H9 (cell line): Measurements from ENCODE around the gene FRMD1. TPM values are rescaled to one million over a fixed set of nuclear protein-coding genes. Genes with fewer than 3 reads are reported as not detected.

Experiments
- DNase-seq: peaks from one replicate; pipeline ENCODE4 v3.0.0-alpha.2; 2017
- H2AFZ ChIP-seq: one replicate; pipeline ENCODE4 v1.6.1; 2013; ENCODE audit warnings: mild to moderate bottlenecking, low read length, control low read depth, moderate library complexity
- H2AK5ac ChIP-seq: 2 replicates; pipeline ENCODE4 v1.6.1; 2013; ENCODE audit warnings: low read length, control low read depth, mixed read lengths; ENCODE audit not compliant: insufficient read length
- H2BK120ac ChIP-seq: one replicate; pipeline ENCODE4 v1.6.1; 2013; ENCODE audit warnings: low read depth, mild to moderate bottlenecking, low read length, control low read depth, inconsistent platforms; ENCODE audit not compliant: poor library complexity, severe bottlenecking
- H2BK12ac ChIP-seq: 2 replicates; pipeline ENCODE4 v1.6.1; 2013; ENCODE audit warnings: low read length, control low read depth, mixed read lengths, low read depth; ENCODE audit not compliant: insufficient read length
- H2BK15ac ChIP-seq: 2 replicates; pipeline ENCODE4 v1.6.1; 2013; ENCODE audit warnings: low read depth, low read length, control low read depth
- H2BK20ac ChIP-seq: one replicate; pipeline ENCODE4 v1.6.1; 2013; ENCODE audit warnings: low read depth, mild to moderate bottlenecking, low read length, control low read depth, inconsistent platforms; ENCODE audit not compliant: poor library complexity, severe bottlenecking
- H2BK5ac ChIP-seq: 2 replicates; pipeline ENCODE4 v1.6.1; 2013; ENCODE audit warnings: low read length, control low read depth, mixed read lengths; ENCODE audit not compliant: insufficient read length
- H3K14ac ChIP-seq: 2 replicates; pipeline ENCODE4 v1.6.1; 2013; ENCODE audit warnings: low read length, control low read depth; ENCODE audit not compliant: insufficient read depth
- H3K18ac ChIP-seq: 2 replicates; pipeline ENCODE4 v1.6.1; 2013; ENCODE audit warnings: low read depth, mild to moderate bottlenecking, mixed read lengths, low read length, control low read depth; ENCODE audit not compliant: insufficient read length
- H3K23ac ChIP-seq: 2 replicates; pipeline ENCODE4 v1.6.1; 2013; ENCODE audit warnings: low read length, control low read depth, mixed read lengths, low read depth; ENCODE audit not compliant: insufficient read length
- H3K23me2 ChIP-seq: 2 replicates; pipeline ENCODE4 v1.6.1; 2013; ENCODE audit warnings: low read depth, mild to moderate bottlenecking, mixed read lengths, low read length, control low read depth; ENCODE audit not compliant: insufficient read length, poor library complexity, severe bottlenecking
- H3K27ac ChIP-seq: 2 replicates; pipeline ENCODE4 v1.5.1; 2013; ENCODE audit warnings: low read length, control low read depth, mixed read lengths, low read depth; ENCODE audit not compliant: insufficient read length
- H3K27me3 ChIP-seq: 2 replicates; pipeline ENCODE4 v1.6.1; 2013; ENCODE audit warnings: low read length, control low read depth, inconsistent platforms; ENCODE audit not compliant: insufficient read depth
- H3K4ac ChIP-seq: 2 replicates; pipeline ENCODE4 v1.6.1; 2013; ENCODE audit warnings: low read depth, mild to moderate bottlenecking, control low read depth, inconsistent platforms, low read length, moderate library complexity
- H3K4me1 ChIP-seq: 2 replicates; pipeline ENCODE4 v1.6.1; 2013; ENCODE audit warnings: low read length, control low read depth, inconsistent platforms; ENCODE audit not compliant: insufficient read depth
- H3K4me2 ChIP-seq: 2 replicates; pipeline ENCODE4 v1.6.1; 2013; ENCODE audit warnings: low read length, control low read depth, mixed read lengths; ENCODE audit not compliant: insufficient read length, insufficient read depth
- H3K56ac ChIP-seq: 2 replicates; pipeline ENCODE4 v1.6.1; 2013; ENCODE audit warnings: low read depth, mild to moderate bottlenecking, mixed read lengths, low read length, control low read depth; ENCODE audit not compliant: insufficient read length
- H3K79me1 ChIP-seq: 2 replicates; pipeline ENCODE4 v1.6.1; 2013; ENCODE audit warnings: low read depth, mild to moderate bottlenecking, moderate library complexity, low read length, control low read depth, inconsistent platforms; ENCODE audit not compliant: insufficient read depth, poor library complexity, severe bottlenecking
- H3K79me2 ChIP-seq: 2 replicates; pipeline ENCODE4 v1.6.1; 2013; ENCODE audit warnings: low read length, control low read depth, inconsistent platforms; ENCODE audit not compliant: insufficient read depth
- H3K9ac ChIP-seq: 2 replicates; pipeline ENCODE4 v1.6.1; 2013; ENCODE audit warnings: low read length, control low read depth, mixed read lengths; ENCODE audit not compliant: insufficient read length; ENCODE audit errors: extremely low read depth
- H3K9me3 ChIP-seq: one replicate; pipeline ENCODE4 v1.6.1; 2013; ENCODE audit warnings: low read depth, low read length, inconsistent platforms; ENCODE audit not compliant: control insufficient read depth
- H3T11ph ChIP-seq: one replicate; pipeline ENCODE4 v1.6.1; 2013; ENCODE audit warnings: mild to moderate bottlenecking, low read length, control low read depth, inconsistent platforms
- H4K20me1 ChIP-seq: one replicate; pipeline ENCODE4 v1.6.1; 2013; ENCODE audit not compliant: control insufficient read depth, insufficient read length, insufficient read depth
- H4K5ac ChIP-seq: 2 replicates; pipeline ENCODE4 v1.6.1; 2013; ENCODE audit warnings: low read depth, mild to moderate bottlenecking, mixed read lengths, low read length, control low read depth; ENCODE audit not compliant: insufficient read length
- H4K8ac ChIP-seq: replicated peaks from 2 replicates; pipeline ENCODE4 v1.6.1; 2013; ENCODE audit warnings: low read length, control low read depth, mixed read lengths, low read depth; ENCODE audit not compliant: insufficient read length
- H4K91ac ChIP-seq: 2 replicates; pipeline ENCODE4 v1.6.1; 2013; ENCODE audit warnings: low read depth, mild to moderate bottlenecking, moderate library complexity, mixed read lengths, low read length, control low read depth; ENCODE audit not compliant: insufficient read length
- H3K27ac Mint-ChIP-seq, 3 experiments: 2 replicates in 2 of 3; 3 replicates in 1 of 3; pipeline ENCODE4 v1.8.0; 2020 to 2021; ENCODE audit warnings: mixed read lengths in 3 of 3, mild to moderate bottlenecking in 1 of 3, moderate library complexity in 1 of 3
- H3K27me3 Mint-ChIP-seq: 2 replicates; pipeline ENCODE4 v1.8.0; 2021; ENCODE audit warnings: low read depth, mild to moderate bottlenecking, moderate library complexity, mixed read lengths
- H3K36me3 Mint-ChIP-seq, 3 experiments: 2 replicates in 2 of 3; 3 replicates in 1 of 3; pipeline ENCODE4 v1.8.0; 2020 to 2021; ENCODE audit warnings: low read depth in 3 of 3, mixed read lengths in 3 of 3; ENCODE audit not compliant: insufficient read depth in 1 of 3
- H3K4me1 Mint-ChIP-seq, 2 experiments: 2 replicates each; pipeline ENCODE4 v1.8.0; 2020; ENCODE audit warnings: mixed read lengths in 2 of 2
- H3K4me3 Mint-ChIP-seq, 2 experiments: 2 replicates in 1 of 2; 3 replicates in 1 of 2; pipeline ENCODE4 v1.8.0; 2020 to 2021; ENCODE audit warnings: mild to moderate bottlenecking in 2 of 2, mixed read lengths in 2 of 2, moderate library complexity in 1 of 2
- H3K9me3 Mint-ChIP-seq, 2 experiments: 2 replicates in 1 of 2; 3 replicates in 1 of 2; pipeline ENCODE4 v1.8.0; 2020; ENCODE audit warnings: mild to moderate bottlenecking in 2 of 2, mixed read lengths in 2 of 2, moderate library complexity in 1 of 2
- WGBS: extraction: QIAGEN DNeasy Blood & Tissue Kit; methylation state at CpG from one replicate; pipeline ENCODE4 v1.1.7; 2013; ENCODE audit warnings: missing lambda C conversion rate, low lambda C conversion rate, mixed read lengths; ENCODE audit not compliant: insufficient read length; ENCODE audit errors: extremely low coverage; 5-methylcytosine and 5-hydroxymethylcytosine counted together
- total RNA-seq: library from RNA; stranded (reverse); gene quantifications from 2 replicates; pipeline ENCODE4 v1.2.1, GENCODE V29; 2021
- TF ChIP-seq, protein P1 (sequence below): fragments of 200-600 bp; sonication (generic); conservative IDR thresholded peaks from 3 replicates; pipeline ENCODE4 v1.8.0; 2021; ENCODE audit warnings: antibody characterized with exemption, mild to moderate bottlenecking

Gene FRMD1
- total RNA-seq, 1 experiment from 2014 or later, result not detected

DNA sequence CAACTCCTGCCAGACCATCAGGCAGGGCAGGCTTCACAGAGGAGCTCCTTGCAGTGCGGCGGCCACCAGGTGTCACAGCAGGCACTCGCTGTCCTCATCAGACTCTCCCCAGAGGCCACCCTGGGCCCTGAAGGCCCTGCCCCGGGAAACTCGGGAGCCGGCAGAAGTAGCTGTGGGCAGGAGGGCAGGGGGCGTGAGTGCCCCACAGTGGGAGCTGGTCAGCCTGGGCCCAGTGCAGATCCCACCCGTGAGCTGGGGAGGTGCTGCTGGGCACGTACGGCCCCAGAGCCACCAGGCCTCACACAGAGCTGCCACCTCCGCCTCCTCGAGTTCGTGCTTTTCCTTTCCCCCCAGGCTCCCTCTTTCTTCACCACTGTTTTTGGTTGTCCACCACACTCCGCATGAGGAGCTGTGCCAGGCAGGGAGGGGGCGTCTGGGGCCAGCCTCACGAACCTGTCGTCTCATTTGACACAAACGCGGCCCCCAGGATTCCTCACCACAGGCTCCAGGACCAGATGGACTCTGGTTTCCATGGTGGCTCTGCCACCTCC lies 33.8 kb downstream of the FRMD1 start:
- H3T11ph ChIP-seq, result no peak overlapping the region
- no peak overlapping the region for H3K4me2 ChIP-seq
- H3K4me1 ChIP-seq, result no peaks in the 10 kb centered on the region
- H2BK12ac ChIP-seq, result no peak overlapping the region
- H2AFZ ChIP-seq, result no peak overlapping the region
- H3K27ac ChIP-seq, result no peak overlapping the region
- DNase-seq, result peak; percentile 33
- no peak overlapping the region for H3K9ac ChIP-seq
- Mint-ChIP-seq H3K27ac (no peak overlapping the region), H3K4me1 (no peaks in the 10 kb centered on the region), H3K9me3 (peaks cover 10 to 20% of the 10 kb centered on the region in 2 experiments), H3K36me3 (peaks cover 3 to 17% (median 9%) of the 10 kb centered on the region in 3 experiments; a peak in 6 of 7 replicates), H3K4me3 (no peak overlapping the region), H3K27me3 (peaks cover 1% of the 10 kb centered on the region; the same call in 1 of the 2 replicates)
- no peak overlapping the region for H3K23ac ChIP-seq
- no peaks in the 10 kb centered on the region for H4K20me1 ChIP-seq
- H3K9me3 ChIP-seq, result peaks cover 10% of the 10 kb centered on the region
- H2AK5ac ChIP-seq, result no peak overlapping the region
- H2BK15ac ChIP-seq, result no peak overlapping the region
- H2BK5ac ChIP-seq, result no peak overlapping the region
- no CpG with 5 or more reads among the region's 19 CpGs for WGBS
- H2BK20ac ChIP-seq, result no peak overlapping the region
- H3K27me3 ChIP-seq, result no peaks in the 10 kb centered on the region
- no peaks in the 10 kb centered on the region for H3K79me1 ChIP-seq
- no peak overlapping the region for H4K8ac ChIP-seq
- peaks cover 3% of the 10 kb centered on the region for H3K23me2 ChIP-seq
- H4K91ac ChIP-seq, result no peak overlapping the region
- no peak overlapping the region for H3K14ac ChIP-seq
- no peak overlapping the region for H3K56ac ChIP-seq
- H3K4ac ChIP-seq, result no peak overlapping the region
- no peaks in the 10 kb centered on the region for H3K79me2 ChIP-seq
- TF ChIP-seq, protein P1, sequence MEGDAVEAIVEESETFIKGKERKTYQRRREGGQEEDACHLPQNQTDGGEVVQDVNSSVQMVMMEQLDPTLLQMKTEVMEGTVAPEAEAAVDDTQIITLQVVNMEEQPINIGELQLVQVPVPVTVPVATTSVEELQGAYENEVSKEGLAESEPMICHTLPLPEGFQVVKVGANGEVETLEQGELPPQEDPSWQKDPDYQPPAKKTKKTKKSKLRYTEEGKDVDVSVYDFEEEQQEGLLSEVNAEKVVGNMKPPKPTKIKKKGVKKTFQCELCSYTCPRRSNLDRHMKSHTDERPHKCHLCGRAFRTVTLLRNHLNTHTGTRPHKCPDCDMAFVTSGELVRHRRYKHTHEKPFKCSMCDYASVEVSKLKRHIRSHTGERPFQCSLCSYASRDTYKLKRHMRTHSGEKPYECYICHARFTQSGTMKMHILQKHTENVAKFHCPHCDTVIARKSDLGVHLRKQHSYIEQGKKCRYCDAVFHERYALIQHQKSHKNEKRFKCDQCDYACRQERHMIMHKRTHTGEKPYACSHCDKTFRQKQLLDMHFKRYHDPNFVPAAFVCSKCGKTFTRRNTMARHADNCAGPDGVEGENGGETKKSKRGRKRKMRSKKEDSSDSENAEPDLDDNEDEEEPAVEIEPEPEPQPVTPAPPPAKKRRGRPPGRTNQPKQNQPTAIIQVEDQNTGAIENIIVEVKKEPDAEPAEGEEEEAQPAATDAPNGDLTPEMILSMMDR, result peak; percentile 16; the same call in 1 of the 3 replicates
- no peak overlapping the region for H4K5ac ChIP-seq
- no peak overlapping the region for H3K18ac ChIP-seq
- H2BK120ac ChIP-seq, result no peak overlapping the region
